H9 (cell line): ENCODE results near the gene FGF11. TPM values are rescaled to one million over a fixed set of nuclear protein-coding genes. Genes with fewer than 3 reads are reported as not detected.

ENCODE experiments used
- DNase-seq: peaks from one replicate; pipeline ENCODE4 v3.0.0-alpha.2; 2017
- H2AFZ ChIP-seq: one replicate; pipeline ENCODE4 v1.6.1; 2013; ENCODE audit warnings: mild to moderate bottlenecking, low read length, control low read depth, moderate library complexity
- H2AK5ac ChIP-seq: 2 replicates; pipeline ENCODE4 v1.6.1; 2013; ENCODE audit warnings: low read length, control low read depth, mixed read lengths; ENCODE audit not compliant: insufficient read length
- H2BK120ac ChIP-seq: one replicate; pipeline ENCODE4 v1.6.1; 2013; ENCODE audit warnings: low read depth, mild to moderate bottlenecking, low read length, control low read depth, inconsistent platforms; ENCODE audit not compliant: poor library complexity, severe bottlenecking
- H2BK12ac ChIP-seq: 2 replicates; pipeline ENCODE4 v1.6.1; 2013; ENCODE audit warnings: low read length, control low read depth, mixed read lengths, low read depth; ENCODE audit not compliant: insufficient read length
- H2BK15ac ChIP-seq: 2 replicates; pipeline ENCODE4 v1.6.1; 2013; ENCODE audit warnings: low read depth, low read length, control low read depth
- H2BK20ac ChIP-seq: one replicate; pipeline ENCODE4 v1.6.1; 2013; ENCODE audit warnings: low read depth, mild to moderate bottlenecking, low read length, control low read depth, inconsistent platforms; ENCODE audit not compliant: poor library complexity, severe bottlenecking
- H2BK5ac ChIP-seq: 2 replicates; pipeline ENCODE4 v1.6.1; 2013; ENCODE audit warnings: low read length, control low read depth, mixed read lengths; ENCODE audit not compliant: insufficient read length
- H3K14ac ChIP-seq: 2 replicates; pipeline ENCODE4 v1.6.1; 2013; ENCODE audit warnings: low read length, control low read depth; ENCODE audit not compliant: insufficient read depth
- H3K18ac ChIP-seq: 2 replicates; pipeline ENCODE4 v1.6.1; 2013; ENCODE audit warnings: low read depth, mild to moderate bottlenecking, mixed read lengths, low read length, control low read depth; ENCODE audit not compliant: insufficient read length
- H3K23ac ChIP-seq: 2 replicates; pipeline ENCODE4 v1.6.1; 2013; ENCODE audit warnings: low read length, control low read depth, mixed read lengths, low read depth; ENCODE audit not compliant: insufficient read length
- H3K23me2 ChIP-seq: 2 replicates; pipeline ENCODE4 v1.6.1; 2013; ENCODE audit warnings: low read depth, mild to moderate bottlenecking, mixed read lengths, low read length, control low read depth; ENCODE audit not compliant: insufficient read length, poor library complexity, severe bottlenecking
- H3K27ac ChIP-seq: 2 replicates; pipeline ENCODE4 v1.5.1; 2013; ENCODE audit warnings: low read length, control low read depth, mixed read lengths, low read depth; ENCODE audit not compliant: insufficient read length
- H3K27me3 ChIP-seq: 2 replicates; pipeline ENCODE4 v1.6.1; 2013; ENCODE audit warnings: low read length, control low read depth, inconsistent platforms; ENCODE audit not compliant: insufficient read depth
- H3K4ac ChIP-seq: 2 replicates; pipeline ENCODE4 v1.6.1; 2013; ENCODE audit warnings: low read depth, mild to moderate bottlenecking, control low read depth, inconsistent platforms, low read length, moderate library complexity
- H3K4me1 ChIP-seq: 2 replicates; pipeline ENCODE4 v1.6.1; 2013; ENCODE audit warnings: low read length, control low read depth, inconsistent platforms; ENCODE audit not compliant: insufficient read depth
- H3K4me2 ChIP-seq: 2 replicates; pipeline ENCODE4 v1.6.1; 2013; ENCODE audit warnings: low read length, control low read depth, mixed read lengths; ENCODE audit not compliant: insufficient read length, insufficient read depth
- H3K56ac ChIP-seq: 2 replicates; pipeline ENCODE4 v1.6.1; 2013; ENCODE audit warnings: low read depth, mild to moderate bottlenecking, mixed read lengths, low read length, control low read depth; ENCODE audit not compliant: insufficient read length
- H3K79me1 ChIP-seq: 2 replicates; pipeline ENCODE4 v1.6.1; 2013; ENCODE audit warnings: low read depth, mild to moderate bottlenecking, moderate library complexity, low read length, control low read depth, inconsistent platforms; ENCODE audit not compliant: insufficient read depth, poor library complexity, severe bottlenecking
- H3K79me2 ChIP-seq: 2 replicates; pipeline ENCODE4 v1.6.1; 2013; ENCODE audit warnings: low read length, control low read depth, inconsistent platforms; ENCODE audit not compliant: insufficient read depth
- H3K9ac ChIP-seq: 2 replicates; pipeline ENCODE4 v1.6.1; 2013; ENCODE audit warnings: low read length, control low read depth, mixed read lengths; ENCODE audit not compliant: insufficient read length; ENCODE audit errors: extremely low read depth
- H3K9me3 ChIP-seq: one replicate; pipeline ENCODE4 v1.6.1; 2013; ENCODE audit warnings: low read depth, low read length, inconsistent platforms; ENCODE audit not compliant: control insufficient read depth
- H3T11ph ChIP-seq: one replicate; pipeline ENCODE4 v1.6.1; 2013; ENCODE audit warnings: mild to moderate bottlenecking, low read length, control low read depth, inconsistent platforms
- H4K20me1 ChIP-seq: one replicate; pipeline ENCODE4 v1.6.1; 2013; ENCODE audit not compliant: control insufficient read depth, insufficient read length, insufficient read depth
- H4K5ac ChIP-seq: 2 replicates; pipeline ENCODE4 v1.6.1; 2013; ENCODE audit warnings: low read depth, mild to moderate bottlenecking, mixed read lengths, low read length, control low read depth; ENCODE audit not compliant: insufficient read length
- H4K8ac ChIP-seq: replicated peaks from 2 replicates; pipeline ENCODE4 v1.6.1; 2013; ENCODE audit warnings: low read length, control low read depth, mixed read lengths, low read depth; ENCODE audit not compliant: insufficient read length
- H4K91ac ChIP-seq: 2 replicates; pipeline ENCODE4 v1.6.1; 2013; ENCODE audit warnings: low read depth, mild to moderate bottlenecking, moderate library complexity, mixed read lengths, low read length, control low read depth; ENCODE audit not compliant: insufficient read length
- H3K27ac Mint-ChIP-seq, 3 experiments: 2 replicates in 2 of 3; 3 replicates in 1 of 3; pipeline ENCODE4 v1.8.0; 2020 to 2021; ENCODE audit warnings: mixed read lengths in 3 of 3, mild to moderate bottlenecking in 1 of 3, moderate library complexity in 1 of 3
- H3K27me3 Mint-ChIP-seq: 2 replicates; pipeline ENCODE4 v1.8.0; 2021; ENCODE audit warnings: low read depth, mild to moderate bottlenecking, moderate library complexity, mixed read lengths
- H3K36me3 Mint-ChIP-seq, 3 experiments: 2 replicates in 2 of 3; 3 replicates in 1 of 3; pipeline ENCODE4 v1.8.0; 2020 to 2021; ENCODE audit warnings: low read depth in 3 of 3, mixed read lengths in 3 of 3; ENCODE audit not compliant: insufficient read depth in 1 of 3
- H3K4me1 Mint-ChIP-seq, 2 experiments: 2 replicates each; pipeline ENCODE4 v1.8.0; 2020; ENCODE audit warnings: mixed read lengths in 2 of 2
- H3K4me3 Mint-ChIP-seq, 2 experiments: 2 replicates in 1 of 2; 3 replicates in 1 of 2; pipeline ENCODE4 v1.8.0; 2020 to 2021; ENCODE audit warnings: mild to moderate bottlenecking in 2 of 2, mixed read lengths in 2 of 2, moderate library complexity in 1 of 2
- H3K9me3 Mint-ChIP-seq, 2 experiments: 2 replicates in 1 of 2; 3 replicates in 1 of 2; pipeline ENCODE4 v1.8.0; 2020; ENCODE audit warnings: mild to moderate bottlenecking in 2 of 2, mixed read lengths in 2 of 2, moderate library complexity in 1 of 2
- CTCF ChIP-seq: fragments of 200-600 bp; sonication (generic); conservative IDR thresholded peaks from 3 replicates; pipeline ENCODE4 v1.8.0; 2021; ENCODE audit warnings: antibody characterized with exemption, mild to moderate bottlenecking
- WGBS: extraction: QIAGEN DNeasy Blood & Tissue Kit; methylation state at CpG from one replicate; pipeline ENCODE4 v1.1.7; 2013; ENCODE audit warnings: missing lambda C conversion rate, low lambda C conversion rate, mixed read lengths; ENCODE audit not compliant: insufficient read length; ENCODE audit errors: extremely low coverage; 5-methylcytosine and 5-hydroxymethylcytosine counted together
- total RNA-seq: library from RNA; stranded (reverse); gene quantifications from 2 replicates; pipeline ENCODE4 v1.2.1, GENCODE V29; 2021

FGF11 gene
- total RNA-seq, 1 experiment from 2014 or later, result 15.2 TPM

- Histone ChIP-seq H3K23me2 (no peaks in the 10 kb centered on the region), H3K4me2 (no peak overlapping the region), H4K8ac (no peak overlapping the region), H2BK20ac (no peak overlapping the region), H3K23ac (no peak overlapping the region), H3T11ph (no peak overlapping the region), H3K4me1 (no peaks in the 10 kb centered on the region), H4K5ac (no peak overlapping the region), H3K56ac (no peak overlapping the region), H3K27me3 (no peaks in the 10 kb centered on the region), H3K9me3 (no peaks in the 10 kb centered on the region), H3K18ac (no peak overlapping the region), H2BK120ac (no peak overlapping the region), H2BK5ac (no peak overlapping the region), H4K20me1 (no peaks in the 10 kb centered on the region), H4K91ac (no peak overlapping the region), H3K9ac (no peak overlapping the region), H3K27ac (no peak overlapping the region), H3K79me2 (no peaks in the 10 kb centered on the region), H2AK5ac (no peak overlapping the region), H2BK12ac (no peak overlapping the region), H2BK15ac (no peak overlapping the region), H3K14ac (no peak overlapping the region), H2AFZ (no peak overlapping the region), H3K4ac (no peak overlapping the region), H3K79me1 (no peaks in the 10 kb centered on the region)
- no peak for TF ChIP-seq CTCF
- Mint-ChIP-seq H3K4me1 (peaks cover 9 to 26% of the 10 kb centered on the region in 2 experiments), H3K9me3 (no peaks in the 10 kb centered on the region; a peak in 1 of 5 replicates), H3K36me3 (peaks cover 6 to 17% (median 13%) of the 10 kb centered on the region in 3 experiments; a peak in 6 of 7 replicates), H3K27me3 (no peaks in the 10 kb centered on the region; the same call in 1 of the 2 replicates), H3K4me3 (no peak overlapping the region; a peak in 1 of 5 replicates), H3K27ac (no peak overlapping the region)
- no CpG with 5 or more reads among the region's 16 CpGs for WGBS
- DNase-seq, result no peak
Observed at GRCh38 chr17:7421186-7421585, 18.1 kb upstream of the FGF11 start.
